ENCODE data around the gene CCDC142. TPM values are rescaled to one million over a fixed set of nuclear protein-coding genes. Genes with fewer than 3 reads are reported as not detected.

The CCDC142 gene
- total RNA-seq, 1 donor from 2014 or later: 29.4 TPM

DNA sequence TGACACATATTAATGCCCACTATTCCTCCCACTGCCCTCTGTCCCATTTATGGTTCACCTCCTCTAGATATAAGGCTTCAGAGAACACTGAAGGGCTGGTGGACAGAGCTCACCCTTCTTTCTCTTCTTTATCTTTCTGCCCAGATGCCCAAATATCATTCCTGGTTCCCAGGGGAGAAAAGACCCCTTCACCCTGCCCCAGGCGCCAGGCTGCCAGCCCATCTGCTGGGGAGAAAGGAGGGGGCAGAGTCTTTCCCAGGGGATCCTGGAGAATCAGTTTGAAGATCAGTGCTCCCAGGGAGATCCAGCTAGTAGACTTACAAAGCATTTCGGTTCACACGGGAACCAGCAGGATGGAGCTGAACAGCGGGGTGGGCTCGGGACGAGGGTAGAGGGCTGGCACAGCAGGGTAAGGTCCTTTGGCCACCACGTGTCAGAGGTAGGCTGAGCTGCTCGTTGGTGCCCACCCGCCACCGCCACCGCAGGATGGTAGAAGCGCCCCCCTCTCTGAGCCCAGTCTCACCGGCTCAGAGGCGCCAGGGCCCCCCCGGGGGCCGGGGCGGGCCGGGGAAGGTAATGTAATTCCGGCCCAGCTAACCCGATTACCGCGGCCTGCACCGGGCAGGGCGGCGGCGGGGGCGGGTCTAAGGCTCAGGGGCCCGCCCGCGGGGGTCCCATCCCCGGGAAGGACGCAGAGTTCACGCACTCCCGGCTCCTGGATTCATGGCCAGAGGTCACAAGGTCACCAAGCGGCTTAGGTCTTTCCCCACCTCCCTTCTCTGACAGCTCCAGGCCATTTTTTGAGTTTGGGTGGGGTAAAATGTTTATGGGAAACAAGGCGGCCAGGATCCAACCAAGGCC lies 30.2 kb upstream of the CCDC142 start:
- H3K27ac Mint-ChIP-seq: no peak overlapping the region
- no peak overlapping the region for H3K4me3 Mint-ChIP-seq
- no peak for TF ChIP-seq CTCF (IDR thresholded peaks at IDR 0.05; ENCODE audit: unreplicated experiment)
- no peaks in the 10 kb centered on the region for H3K9me3 Mint-ChIP-seq
- H3K4me1 Mint-ChIP-seq: peaks cover 12% of the 10 kb centered on the region
- peaks cover 81% of the 10 kb centered on the region for H3K27me3 Mint-ChIP-seq (ENCODE audit: low read depth)
- no peak for DNase-seq (ENCODE audit: low spot score in 2 of 2, unreplicated experiment in 2 of 2)
- H3K36me3 Mint-ChIP-seq: no peaks in the 10 kb centered on the region

- H3K27ac Mint-ChIP-seq: no peak overlapping the region
- H3K9me3 Mint-ChIP-seq: no peaks in the 10 kb centered on the region
- H3K36me3 Mint-ChIP-seq: peaks cover 4% of the 10 kb centered on the region
- no peak for TF ChIP-seq CTCF (IDR thresholded peaks at IDR 0.05; ENCODE audit: unreplicated experiment)
- H3K4me1 Mint-ChIP-seq: peaks cover 21% of the 10 kb centered on the region
- peaks cover 65% of the 10 kb centered on the region for H3K27me3 Mint-ChIP-seq (ENCODE audit: low read depth)
- DNase-seq (ENCODE audit: low spot score in 2 of 2, unreplicated experiment in 2 of 2): no peak
- no peak overlapping the region for H3K4me3 Mint-ChIP-seq
Measured at GRCh38 chr2:74511104-74511989, 28.5 kb upstream of the CCDC142 start.

- Mint-ChIP-seq H3K4me1 (peaks cover 17% of the 10 kb centered on the region), H3K9me3 (no peaks in the 10 kb centered on the region), H3K36me3 (peaks cover 6% of the 10 kb centered on the region), H3K27ac (no peak overlapping the region), H3K27me3 (ENCODE audit: low read depth) (peaks cover 57% of the 10 kb centered on the region), H3K4me3 (no peak overlapping the region)
- no peak for TF ChIP-seq CTCF (IDR thresholded peaks at IDR 0.05; ENCODE audit: unreplicated experiment)
- DNase-seq (ENCODE audit: low spot score in 2 of 2, unreplicated experiment in 2 of 2): no peak
Measured at GRCh38 chr2:74510272-74510671, 27.5 kb upstream of the CCDC142 start.

- peaks cover 29% of the 10 kb centered on the region for H3K4me1 Mint-ChIP-seq
Measured at GRCh38 chr2:74507926-74508520, 25.2 kb upstream of the CCDC142 start.

More at GRCh38 chr2:74507926-74508520, 25.2 kb upstream of the CCDC142 start:
- DNase-seq (ENCODE audit: low spot score in 2 of 2, unreplicated experiment in 2 of 2): peak in 1 of 2 experiments; percentile 66
- no peak for TF ChIP-seq CTCF (IDR thresholded peaks at IDR 0.05; ENCODE audit: unreplicated experiment)
- H3K27me3 Mint-ChIP-seq (ENCODE audit: low read depth): peaks cover 63% of the 10 kb centered on the region
- H3K27ac Mint-ChIP-seq: peak overlapping the region; percentile 99
- H3K36me3 Mint-ChIP-seq: peaks cover 16% of the 10 kb centered on the region
- H3K4me3 Mint-ChIP-seq: peak overlapping the region; percentile 96
- no peaks in the 10 kb centered on the region for H3K9me3 Mint-ChIP-seq

Data from mesothelial cell of epicardium (in vitro differentiated cells).